HL-60 (cell line): ENCODE data around the gene ASB10.

Experiments
- GABPA ChIP-seq: IDR thresholded peaks from 2 replicates; pipeline ENCODE4 v1.6.1; 2012; ENCODE audit warnings: low read depth
- POLR2AphosphoS5 ChIP-seq: IDR thresholded peaks from 2 replicates; pipeline ENCODE4 v1.6.1; 2012; ENCODE audit warnings: low read depth
- TF ChIP-seq, protein P1 (sequence below): IDR thresholded peaks from one replicate; pipeline ENCODE4 v1.5.1; 2011; ENCODE audit warnings: low read length, control low read depth, inconsistent platforms; ENCODE audit not compliant: insufficient read depth

DNA sequence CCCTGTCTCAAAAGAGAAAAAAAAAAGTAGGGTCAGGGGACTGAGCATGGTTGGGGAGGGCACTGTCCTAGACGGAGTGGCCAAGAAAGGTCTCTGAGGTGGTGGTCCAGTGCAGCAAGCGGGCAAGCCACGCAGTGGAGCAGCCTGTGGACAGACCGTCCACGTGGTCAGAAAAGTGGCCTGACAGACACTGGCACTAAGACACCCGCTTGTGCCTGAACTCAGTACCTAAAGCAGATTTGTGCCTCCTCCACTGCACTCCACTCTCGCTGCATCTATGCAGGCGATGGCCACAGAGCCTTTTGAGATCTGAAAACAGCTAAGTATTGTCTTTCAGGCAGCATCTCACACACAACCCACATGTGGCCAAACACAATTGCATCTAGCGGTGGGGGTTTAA is 8.8 kb downstream of the ASB10 start:
- TF ChIP-seq POLR2AphosphoS5 (no peak), GABPA (no peak)
- TF ChIP-seq, protein P1, sequence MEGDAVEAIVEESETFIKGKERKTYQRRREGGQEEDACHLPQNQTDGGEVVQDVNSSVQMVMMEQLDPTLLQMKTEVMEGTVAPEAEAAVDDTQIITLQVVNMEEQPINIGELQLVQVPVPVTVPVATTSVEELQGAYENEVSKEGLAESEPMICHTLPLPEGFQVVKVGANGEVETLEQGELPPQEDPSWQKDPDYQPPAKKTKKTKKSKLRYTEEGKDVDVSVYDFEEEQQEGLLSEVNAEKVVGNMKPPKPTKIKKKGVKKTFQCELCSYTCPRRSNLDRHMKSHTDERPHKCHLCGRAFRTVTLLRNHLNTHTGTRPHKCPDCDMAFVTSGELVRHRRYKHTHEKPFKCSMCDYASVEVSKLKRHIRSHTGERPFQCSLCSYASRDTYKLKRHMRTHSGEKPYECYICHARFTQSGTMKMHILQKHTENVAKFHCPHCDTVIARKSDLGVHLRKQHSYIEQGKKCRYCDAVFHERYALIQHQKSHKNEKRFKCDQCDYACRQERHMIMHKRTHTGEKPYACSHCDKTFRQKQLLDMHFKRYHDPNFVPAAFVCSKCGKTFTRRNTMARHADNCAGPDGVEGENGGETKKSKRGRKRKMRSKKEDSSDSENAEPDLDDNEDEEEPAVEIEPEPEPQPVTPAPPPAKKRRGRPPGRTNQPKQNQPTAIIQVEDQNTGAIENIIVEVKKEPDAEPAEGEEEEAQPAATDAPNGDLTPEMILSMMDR = no peak
